ENCODE measurements around the gene DCXR.

- TF ChIP-seq EZH2 (IDR thresholded peaks at IDR 0.05; ENCODE audit: insufficient read depth, poor library complexity, severe bottlenecking), result no peak
- no peak for TF ChIP-seq EZH2phosphoT487 (IDR thresholded peaks at IDR 0.05; ENCODE audit: insufficient read depth, low read depth)
These were observed 12.6 kb downstream of the DCXR start for GRCh38 chr17:82024859-82025258.
